A673 (cell line): ENCODE measurements around the gene RAP1GDS1. TPM values are rescaled to one million over a fixed set of nuclear protein-coding genes. Genes with fewer than 3 reads are reported as not detected.

Experiments
- BruUV-seq: library from RNA; stranded (reverse); fragments of 400-500 nt; replicated peaks from 2 replicates; lab custom pipeline; 2021; lab: Mats Ljungman, UMichigan
- CTCF ChIA-PET: fragments of 300-600 bp; sonication (Branson Sonifier 250); formaldehyde crosslinking; loops from one replicate; lab custom pipeline; 2022; ENCODE audit warnings: antibody characterized with exemption; lab: Charles Lee
- POLR2A ChIA-PET: fragments of 300-600 bp; sonication (Branson Sonifier 250); formaldehyde crosslinking; loops from one replicate; lab custom pipeline; 2022; ENCODE audit warnings: antibody characterized with exemption; ENCODE audit not compliant: low non-redundant PET; lab: Charles Lee
- DNase-seq: peaks from one replicate; pipeline ENCODE4 v3.0.0-alpha.2; 2015; ENCODE audit warnings: low spot score
- H3K27ac ChIP-seq: fragments of 200-600 bp; sonication (generic); 2 replicates; pipeline ENCODE4 v1.5.1; 2016; ENCODE audit warnings: mixed run types, low read depth, mild to moderate bottlenecking, mixed read lengths, antibody characterized with exemption, low read length; ENCODE audit not compliant: poor library complexity, severe bottlenecking
- H3K27me3 ChIP-seq: fragments of 200-600 bp; sonication (generic); replicated peaks from 2 replicates; pipeline ENCODE4 v1.6.1; 2017; ENCODE audit warnings: mixed run types, low read depth, mild to moderate bottlenecking, mixed read lengths, antibody characterized with exemption, low read length; ENCODE audit not compliant: insufficient read depth, poor library complexity
- H3K36me3 ChIP-seq: fragments of 200-600 bp; sonication (generic); 2 replicates; pipeline ENCODE4 v1.6.1; 2016; ENCODE audit warnings: mixed run types, mild to moderate bottlenecking, mixed read lengths, antibody characterized with exemption, low read length; ENCODE audit not compliant: insufficient read depth, poor library complexity, severe bottlenecking
- H3K4me1 ChIP-seq: fragments of 200-600 bp; sonication (generic); 2 replicates; pipeline ENCODE4 v1.6.1; 2017; ENCODE audit warnings: mixed run types, mild to moderate bottlenecking, mixed read lengths, antibody characterized with exemption, low read length; ENCODE audit not compliant: insufficient read depth, poor library complexity, severe bottlenecking
- H3K4me3 ChIP-seq: fragments of 200-600 bp; sonication (generic); 2 replicates; pipeline ENCODE4 v1.5.1; 2016; ENCODE audit warnings: low read depth, mixed run types, mild to moderate bottlenecking, mixed read lengths, low read length; ENCODE audit not compliant: poor library complexity, severe bottlenecking
- H3K9me3 ChIP-seq: fragments of 200-600 bp; sonication (generic); 2 replicates; pipeline ENCODE4 v1.6.1; 2016; ENCODE audit warnings: mixed run types, low read depth, mild to moderate bottlenecking, mixed read lengths, antibody characterized with exemption, low read length; ENCODE audit not compliant: poor library complexity, severe bottlenecking
- CTCF ChIP-seq: fragments of 300-800, 200-600 bp; sonication (generic); conservative IDR thresholded peaks from 2 replicates; pipeline ENCODE4 v1.5.1; 2017; ENCODE audit warnings: low read depth, mild to moderate bottlenecking, antibody characterized with exemption, low read length, moderate library complexity, mixed read lengths
- EZH2 ChIP-seq: fragments of 200-600 bp; sonication (generic); IDR thresholded peaks from 2 replicates; pipeline ENCODE4 v1.6.1; 2017; ENCODE audit warnings: borderline replicate concordance, low read depth, mild to moderate bottlenecking, mixed read lengths, antibody characterized with exemption, low read length; ENCODE audit not compliant: poor library complexity, severe bottlenecking
- intact Hi-C: fragments of 100-400 bp; cut with micrococcal nuclease; formaldehyde crosslinking; loops from one replicate; pipeline ENCODE4 v1.10.0; 2022; ENCODE audit not compliant: unreplicated experiment
- total RNA-seq: library from RNA; stranded (reverse); gene quantifications from 2 replicates; pipeline ENCODE4 v1.2.3, GENCODE V29; 2021

RAP1GDS1 gene
- total RNA-seq, 1 experiment from 2014 or later, result 44.5 TPM

DNA sequence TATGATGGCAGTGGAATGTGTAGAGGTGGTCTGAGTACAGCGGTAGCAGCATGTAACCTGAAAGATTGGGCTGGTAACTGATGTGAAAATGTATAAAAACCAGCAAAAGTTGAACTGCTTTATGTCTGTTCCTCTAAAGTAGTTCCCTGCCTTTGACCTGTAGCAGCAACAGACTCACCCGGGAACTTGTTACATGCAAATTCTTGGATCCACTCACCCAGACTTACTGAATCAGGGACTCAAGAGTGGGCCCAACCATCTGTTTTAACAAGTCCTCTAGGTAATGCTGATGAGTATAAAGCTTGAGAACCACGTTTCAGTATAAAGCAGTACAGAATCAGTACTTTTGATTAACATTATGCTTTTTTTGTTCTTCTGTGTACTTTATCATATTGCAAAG, 84.7 kb downstream of the RAP1GDS1 start:
- Histone ChIP-seq H3K4me1 (peaks cover 3% of the 10 kb centered on the region), H3K9me3 (no peaks in the 10 kb centered on the region), H3K4me3 (no peak overlapping the region), H3K27ac (no peak overlapping the region), H3K27me3 (no peaks in the 10 kb centered on the region), H3K36me3 (no peaks in the 10 kb centered on the region)
- DNase-seq, result no peak
- intact Hi-C loops, result no loop called here
- ChIA-PET CTCF (no interaction called here), POLR2A (no interaction called here)
- BruUV-seq, result no TSS peak
- no peak for TF ChIP-seq EZH2
- no peak for TF ChIP-seq CTCF

DNA sequence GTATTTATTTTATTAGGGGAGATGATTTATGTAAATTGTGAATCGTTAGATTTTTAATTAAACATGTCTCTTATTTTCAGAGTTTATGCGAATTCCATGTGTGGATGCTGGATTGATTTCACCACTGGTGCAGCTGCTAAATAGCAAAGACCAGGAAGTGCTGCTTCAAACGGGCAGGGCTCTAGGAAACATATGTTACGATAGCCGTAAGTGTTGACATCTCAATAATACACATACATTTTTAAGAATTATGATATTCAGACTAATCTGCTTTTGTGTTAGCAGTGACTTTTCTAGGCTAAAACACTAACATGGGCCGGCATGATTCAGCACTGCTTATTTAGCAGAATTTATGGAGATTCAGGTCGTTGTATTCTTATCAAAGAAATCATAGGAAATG, 91.2 kb downstream of the RAP1GDS1 start:
- POLR2A ChIA-PET, result no interaction called here
- Histone ChIP-seq H3K4me3 (no peak overlapping the region), H3K9me3 (no peaks in the 10 kb centered on the region), H3K27me3 (no peaks in the 10 kb centered on the region), H3K4me1 (peaks cover 7% of the 10 kb centered on the region), H3K27ac (no peak overlapping the region), H3K36me3 (no peaks in the 10 kb centered on the region)
- intact Hi-C loops, result no loop called here
- no peak for DNase-seq
- no peak for TF ChIP-seq CTCF
- CTCF ChIA-PET, result no interaction called here
- no TSS peak for BruUV-seq

DNA sequence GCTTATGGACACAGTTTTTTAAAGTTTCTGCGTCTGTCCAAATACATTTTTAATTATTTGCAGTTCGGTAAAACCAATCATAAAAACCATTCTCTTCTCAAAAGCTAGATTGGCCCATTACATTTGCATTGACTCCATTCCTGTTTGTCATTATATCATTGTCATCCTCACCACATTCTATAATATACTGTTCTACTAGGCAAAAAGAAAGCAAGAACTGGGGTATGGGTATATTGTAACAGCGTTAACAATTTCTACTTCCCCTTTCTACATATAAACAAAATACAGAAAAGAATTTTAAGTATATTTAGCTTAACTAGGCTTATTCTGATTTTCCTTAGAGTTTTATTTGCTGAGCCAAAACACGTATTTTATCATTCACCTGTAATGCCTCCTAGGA, 91.8 kb downstream of the RAP1GDS1 start:
- CTCF ChIA-PET, result no interaction called here
- no TSS peak for BruUV-seq
- H3K27me3 ChIP-seq, result no peaks in the 10 kb centered on the region
- POLR2A ChIA-PET, result no interaction called here
- no peaks in the 10 kb centered on the region for H3K9me3 ChIP-seq
- no peak for TF ChIP-seq CTCF
- no peak for TF ChIP-seq EZH2
- no peak overlapping the region for H3K27ac ChIP-seq
- H3K36me3 ChIP-seq, result no peaks in the 10 kb centered on the region
- intact Hi-C loops, result no loop called here
- H3K4me1 ChIP-seq, result peaks cover 7% of the 10 kb centered on the region
- DNase-seq, result no peak
- H3K4me3 ChIP-seq, result no peak overlapping the region
